ENCODE data around the gene SMIM45.
A peak's percentile ranks its signal among the peaks of the same experiment; 100 is the strongest.

SMIM45 gene

DNA sequence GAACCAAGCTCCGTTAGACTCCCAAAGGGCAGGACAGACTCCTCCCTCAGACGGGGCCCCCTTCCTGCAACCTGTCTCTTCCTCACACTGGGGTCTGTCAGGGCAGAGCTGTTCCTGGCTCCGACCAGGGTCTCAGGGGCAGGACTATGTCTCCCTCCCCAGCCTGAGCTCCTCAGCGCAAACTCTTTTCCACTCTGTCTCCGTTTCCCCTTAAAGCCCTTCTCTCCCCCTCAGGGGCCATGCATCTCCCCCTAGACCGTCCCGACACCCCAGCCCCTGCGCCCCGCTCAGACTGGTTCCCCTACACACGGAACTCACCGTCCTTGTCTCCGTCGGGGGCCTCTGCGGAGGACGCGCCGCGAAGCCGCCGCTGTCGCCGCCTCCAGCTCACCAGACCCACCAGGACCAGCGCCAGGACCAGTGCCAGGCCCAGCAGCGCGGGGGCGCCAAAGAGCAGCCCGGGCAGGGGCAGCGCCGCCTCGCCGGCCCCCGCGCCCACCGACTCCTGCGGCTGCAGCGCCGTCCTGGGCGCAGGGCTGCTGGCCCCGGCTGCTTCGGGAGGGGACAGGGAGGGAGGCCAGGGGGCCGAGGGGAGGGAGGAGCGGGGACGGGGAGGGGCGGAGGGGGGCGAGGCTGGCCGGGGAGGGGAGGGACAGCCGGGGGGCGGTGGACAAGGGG, 26.0 kb upstream of the SMIM45 start:
- no peaks in the 10 kb centered on the region for H3K9me3 ChIP-seq (ENCODE audit: control insufficient read depth, insufficient read depth, low read length)
- peaks cover 31% of the 10 kb centered on the region for H3K27me3 ChIP-seq (ENCODE audit: control insufficient read depth, insufficient read depth, low read length)
- WGBS (ENCODE audit: insufficient coverage), result 3% methylated on average over 28 of the region's 48 CpGs
- H3K36me3 ChIP-seq (ENCODE audit: control insufficient read depth, insufficient read depth, low read length), result no peaks in the 10 kb centered on the region
- no peak overlapping the region for H3K27ac ChIP-seq (ENCODE audit: low read depth, low read length)
- peak in 1 of 6 donors; percentile 62 for DNase-seq (ENCODE audit: low read depth in 4 of 6, low spot score in 6 of 6)
- no peak overlapping the region for H3K4me3 ChIP-seq (ENCODE audit: low read depth, low read length)
- peaks cover 21% of the 10 kb centered on the region for H3K4me1 ChIP-seq (ENCODE audit: control insufficient read depth, insufficient read depth, low read length)

DNA sequence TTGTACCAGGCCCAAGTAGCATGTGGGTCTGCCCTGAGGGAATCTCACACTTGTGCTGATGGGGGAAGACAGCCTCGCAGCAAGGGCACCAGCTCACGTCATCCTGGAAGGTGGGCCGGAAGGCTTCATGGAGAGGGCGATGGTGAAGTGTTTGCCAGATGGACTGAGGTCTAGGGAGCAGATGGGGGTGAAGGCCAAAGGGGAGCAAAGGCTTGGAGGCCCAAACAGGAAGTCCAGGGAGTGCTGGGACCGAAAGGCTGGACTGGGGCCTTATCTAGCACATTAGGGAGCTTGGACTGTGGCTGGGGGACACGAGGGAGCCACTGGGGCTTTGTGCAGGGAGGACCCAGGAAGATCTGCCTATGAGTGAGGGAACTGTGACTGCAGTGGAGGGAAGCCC, 24.1 kb upstream of the SMIM45 start:
- WGBS (ENCODE audit: insufficient coverage), result 73% methylated on average over 6 of the region's 6 CpGs
- Histone ChIP-seq H3K4me1 (ENCODE audit: control insufficient read depth, insufficient read depth, low read length) (peaks cover 21% of the 10 kb centered on the region), H3K36me3 (ENCODE audit: control insufficient read depth, insufficient read depth, low read length) (peaks cover 6% of the 10 kb centered on the region), H3K27me3 (ENCODE audit: control insufficient read depth, insufficient read depth, low read length) (peaks cover 31% of the 10 kb centered on the region), H3K9me3 (ENCODE audit: control insufficient read depth, insufficient read depth, low read length) (no peaks in the 10 kb centered on the region), H3K4me3 (ENCODE audit: low read depth, low read length) (no peak overlapping the region), H3K27ac (ENCODE audit: low read depth, low read length) (no peak overlapping the region)
- no peak for DNase-seq (ENCODE audit: low read depth in 4 of 6, low spot score in 6 of 6)

- Histone ChIP-seq H3K4me1 (ENCODE audit: control insufficient read depth, insufficient read depth, low read length) (peaks cover 27% of the 10 kb centered on the region), H3K9me3 (ENCODE audit: control insufficient read depth, insufficient read depth, low read length) (no peaks in the 10 kb centered on the region), H3K27me3 (ENCODE audit: control insufficient read depth, insufficient read depth, low read length) (peaks cover 31% of the 10 kb centered on the region), H3K27ac (ENCODE audit: low read depth, low read length) (no peak overlapping the region), H3K4me3 (ENCODE audit: low read depth, low read length) (no peak overlapping the region), H3K36me3 (ENCODE audit: control insufficient read depth, insufficient read depth, low read length) (peaks cover 8% of the 10 kb centered on the region)
- WGBS (ENCODE audit: insufficient coverage), result 60% methylated on average over 8 of the region's 14 CpGs
- DNase-seq (ENCODE audit: low read depth in 4 of 6, low spot score in 6 of 6), result no peak
These were observed 23.1 kb upstream of the SMIM45 start for GRCh38 chr22:41928593-41929417.

DNA sequence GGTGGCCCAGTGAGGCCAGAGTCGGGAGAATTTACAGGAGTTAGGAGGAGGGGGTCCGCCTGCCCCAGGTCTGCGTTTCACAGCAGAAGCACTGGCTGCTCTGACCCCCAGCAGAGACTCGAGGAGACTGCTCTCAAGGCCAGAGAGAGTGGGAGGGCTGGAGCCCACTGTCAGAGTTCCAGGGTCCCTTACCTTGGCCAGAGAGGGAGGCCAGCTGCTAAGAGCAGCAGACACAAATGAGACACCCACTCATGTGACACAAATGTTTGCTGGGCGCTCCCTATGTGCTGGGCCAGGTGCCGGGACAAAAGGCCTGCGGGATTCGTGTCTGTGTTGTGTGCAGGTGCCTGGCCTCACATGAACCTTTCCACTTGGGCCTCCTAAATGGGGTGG, 22.5 kb upstream of the SMIM45 start:
- no peak overlapping the region for H3K27ac ChIP-seq (ENCODE audit: low read depth, low read length)
- peaks cover 31% of the 10 kb centered on the region for H3K4me1 ChIP-seq (ENCODE audit: control insufficient read depth, insufficient read depth, low read length)
- H3K4me3 ChIP-seq (ENCODE audit: low read depth, low read length), result no peak overlapping the region
- peaks cover 11% of the 10 kb centered on the region for H3K36me3 ChIP-seq (ENCODE audit: control insufficient read depth, insufficient read depth, low read length)
- no peak for DNase-seq (ENCODE audit: low read depth in 4 of 6, low spot score in 6 of 6)
- peaks cover 31% of the 10 kb centered on the region for H3K27me3 ChIP-seq (ENCODE audit: control insufficient read depth, insufficient read depth, low read length)
- no peaks in the 10 kb centered on the region for H3K9me3 ChIP-seq (ENCODE audit: control insufficient read depth, insufficient read depth, low read length)
- WGBS (ENCODE audit: insufficient coverage), result 64% methylated on average over 8 of the region's 8 CpGs

- WGBS (ENCODE audit: insufficient coverage), result 73% methylated on average over 10 of the region's 10 CpGs
- Histone ChIP-seq H3K4me3 (ENCODE audit: low read depth, low read length) (no peak overlapping the region), H3K36me3 (ENCODE audit: control insufficient read depth, insufficient read depth, low read length) (peaks cover 18% of the 10 kb centered on the region), H3K27ac (ENCODE audit: low read depth, low read length) (no peak overlapping the region), H3K4me1 (ENCODE audit: control insufficient read depth, insufficient read depth, low read length) (peaks cover 36% of the 10 kb centered on the region), H3K9me3 (ENCODE audit: control insufficient read depth, insufficient read depth, low read length) (no peaks in the 10 kb centered on the region), H3K27me3 (ENCODE audit: control insufficient read depth, insufficient read depth, low read length) (peaks cover 13% of the 10 kb centered on the region)
- DNase-seq (ENCODE audit: low read depth in 4 of 6, low spot score in 6 of 6), result no peak
These were observed 20.2 kb upstream of the SMIM45 start for GRCh38 chr22:41931701-41932269.

DNA sequence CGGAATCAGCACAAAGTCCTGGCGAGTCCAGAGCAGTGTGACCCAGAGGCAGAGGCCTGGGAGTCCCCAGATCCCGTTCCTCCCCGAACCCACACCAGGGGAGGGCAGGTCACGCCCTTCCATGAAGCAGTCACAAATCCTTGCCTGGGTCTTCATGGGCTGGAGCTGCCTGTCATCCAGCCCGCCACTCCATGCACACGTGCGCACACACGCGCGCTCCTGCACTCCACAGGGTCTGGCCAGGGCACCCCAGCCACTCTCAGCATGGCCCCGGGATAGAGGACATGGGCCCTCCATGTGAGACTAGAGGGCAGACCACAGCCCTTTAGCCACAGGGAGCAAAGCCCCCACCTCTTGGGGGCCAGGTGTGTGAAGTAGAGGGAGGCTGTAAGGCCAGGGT, 19.6 kb upstream of the SMIM45 start:
- Histone ChIP-seq H3K4me1 (ENCODE audit: control insufficient read depth, insufficient read depth, low read length) (peaks cover 31% of the 10 kb centered on the region), H3K4me3 (ENCODE audit: low read depth, low read length) (no peak overlapping the region), H3K27ac (ENCODE audit: low read depth, low read length) (no peak overlapping the region), H3K36me3 (ENCODE audit: control insufficient read depth, insufficient read depth, low read length) (peaks cover 18% of the 10 kb centered on the region), H3K27me3 (ENCODE audit: control insufficient read depth, insufficient read depth, low read length) (peaks cover 9% of the 10 kb centered on the region), H3K9me3 (ENCODE audit: control insufficient read depth, insufficient read depth, low read length) (no peaks in the 10 kb centered on the region)
- WGBS (ENCODE audit: insufficient coverage), result 87% methylated on average over 12 of the region's 12 CpGs
- no peak for DNase-seq (ENCODE audit: low read depth in 4 of 6, low spot score in 6 of 6)

DNA sequence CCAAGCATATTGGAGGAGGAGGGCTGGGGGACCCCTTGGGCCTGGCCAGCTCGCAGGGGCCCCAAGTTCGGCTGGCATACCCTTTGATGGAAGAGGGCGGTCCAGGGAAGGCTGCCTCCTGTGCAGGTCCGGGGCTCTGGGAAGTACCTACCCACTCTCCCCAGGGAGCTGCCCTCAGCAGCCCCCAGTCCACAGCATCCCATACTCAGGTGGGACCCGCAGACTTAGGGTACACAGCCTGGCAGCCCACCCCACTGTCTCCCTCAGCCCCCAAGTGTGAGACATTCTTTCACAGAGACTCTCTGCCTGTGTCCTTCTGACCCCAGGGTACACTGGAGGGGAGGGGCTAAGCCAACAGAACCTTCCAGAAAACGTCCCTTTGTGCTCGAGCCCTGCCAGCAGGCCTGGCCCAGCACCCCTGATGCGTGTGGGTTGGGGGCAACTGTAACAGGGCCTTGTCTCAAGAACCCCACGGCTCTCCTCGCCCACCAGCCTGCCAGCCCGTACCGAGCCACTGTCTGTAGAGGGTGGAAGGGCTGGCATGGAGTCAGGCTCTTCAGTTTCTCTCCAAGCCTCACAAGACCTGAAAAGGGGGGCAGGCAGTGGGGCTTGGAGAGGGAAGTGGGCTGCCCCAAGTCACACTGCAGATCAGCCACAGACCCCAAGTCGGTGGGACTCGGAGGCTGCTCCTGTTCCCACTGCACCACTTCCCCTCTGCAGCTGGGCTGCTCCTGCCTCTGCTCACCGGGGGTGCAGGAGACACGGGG, 18.4 kb upstream of the SMIM45 start:
- Histone ChIP-seq H3K27ac (ENCODE audit: low read depth, low read length) (no peak overlapping the region), H3K9me3 (ENCODE audit: control insufficient read depth, insufficient read depth, low read length) (no peaks in the 10 kb centered on the region)
- DNase-seq (ENCODE audit: low read depth in 4 of 6, low spot score in 6 of 6), result no peak

GRCh38 chr22:41934284-41935014, 17.5 kb upstream of the SMIM45 start:
- no peaks in the 10 kb centered on the region for H3K9me3 ChIP-seq (ENCODE audit: control insufficient read depth, insufficient read depth, low read length)
- H3K4me1 ChIP-seq (ENCODE audit: control insufficient read depth, insufficient read depth, low read length), result peaks cover 30% of the 10 kb centered on the region
- H3K36me3 ChIP-seq (ENCODE audit: control insufficient read depth, insufficient read depth, low read length), result peaks cover 28% of the 10 kb centered on the region
- H3K27me3 ChIP-seq (ENCODE audit: control insufficient read depth, insufficient read depth, low read length), result no peaks in the 10 kb centered on the region
- WGBS (ENCODE audit: insufficient coverage), result 90% methylated on average over 14 of the region's 17 CpGs
- DNase-seq (ENCODE audit: low read depth in 4 of 6, low spot score in 6 of 6), result no peak
- H3K4me3 ChIP-seq (ENCODE audit: low read depth, low read length), result no peak overlapping the region
- no peak overlapping the region for H3K27ac ChIP-seq (ENCODE audit: low read depth, low read length)

More for the DNA sequence above, 18.4 kb upstream of the SMIM45 start:
- Histone ChIP-seq H3K27me3 (ENCODE audit: control insufficient read depth, insufficient read depth, low read length) (no peaks in the 10 kb centered on the region), H3K4me1 (ENCODE audit: control insufficient read depth, insufficient read depth, low read length) (peaks cover 27% of the 10 kb centered on the region), H3K36me3 (ENCODE audit: control insufficient read depth, insufficient read depth, low read length) (peaks cover 21% of the 10 kb centered on the region), H3K4me3 (ENCODE audit: low read depth, low read length) (no peak overlapping the region)
- 69% methylated on average over 14 of the region's 16 CpGs for whole genome bisulfite sequencing (ENCODE audit: insufficient coverage)

GRCh38 chr22:41935015-41935351, 17.0 kb upstream of the SMIM45 start:
- H3K4me3 ChIP-seq (ENCODE audit: low read depth, low read length), result no peak overlapping the region
- H3K27me3 ChIP-seq (ENCODE audit: control insufficient read depth, insufficient read depth, low read length), result no peaks in the 10 kb centered on the region
- H3K9me3 ChIP-seq (ENCODE audit: control insufficient read depth, insufficient read depth, low read length), result no peaks in the 10 kb centered on the region
- 50% methylated on average over 1 of the region's 4 CpGs for WGBS (ENCODE audit: insufficient coverage)
- peak in 2 of 6 donors; percentile 46 to 81 for DNase-seq (ENCODE audit: low read depth in 4 of 6, low spot score in 6 of 6)
- H3K4me1 ChIP-seq (ENCODE audit: control insufficient read depth, insufficient read depth, low read length), result peaks cover 30% of the 10 kb centered on the region
- H3K36me3 ChIP-seq (ENCODE audit: control insufficient read depth, insufficient read depth, low read length), result peaks cover 28% of the 10 kb centered on the region
- H3K27ac ChIP-seq (ENCODE audit: low read depth, low read length), result no peak overlapping the region

Measured in spinal cord (tissue), 9 donors.